HepG2 (cell line): ENCODE measurements around the gene PIGZ. TPM values are rescaled to one million over a fixed set of nuclear protein-coding genes. Genes with fewer than 3 reads are reported as not detected.

ENCODE experiments used
- FOSL2 ChIP-seq: sonication (generic); formaldehyde crosslinking; IDR thresholded peaks from 2 replicates; pipeline ENCODE4 v1.4.0; 2020; ENCODE audit warnings: missing genetic modification reagents
- KDM6A ChIP-seq: IDR thresholded peaks from 2 replicates; pipeline ENCODE4 v1.6.1; 2016; ENCODE audit warnings: low read depth
- MEIS2 ChIP-seq: sonication (generic); formaldehyde crosslinking; IDR thresholded peaks from 2 replicates; pipeline ENCODE4 v1.9.0; 2021; ENCODE audit warnings: mild to moderate bottlenecking, missing genetic modification reagents
- MXD1 ChIP-seq: sonication (generic); formaldehyde crosslinking; IDR thresholded peaks from 2 replicates; pipeline ENCODE4 v1.4.0; 2020; ENCODE audit warnings: mild to moderate bottlenecking, missing genetic modification reagents
- NFRKB ChIP-seq: fragments of 450-650 bp; IDR thresholded peaks from 2 replicates; pipeline ENCODE4 v1.6.1; 2017
- SPEN ChIP-seq: sonication (generic); formaldehyde crosslinking; IDR thresholded peaks from 2 replicates; pipeline ENCODE4 v1.5.1; 2020; ENCODE audit warnings: low read depth, mild to moderate bottlenecking, missing genetic modification reagents
- SRF ChIP-seq: IDR thresholded peaks from 2 replicates; pipeline ENCODE4 v1.6.1; 2011; ENCODE audit warnings: mild to moderate bottlenecking, low read depth, low read length, moderate library complexity
- SRSF9 ChIP-seq: fragments of 200-400 bp; formaldehyde crosslinking; IDR thresholded peaks from 2 replicates; pipeline ENCODE4 v1.6.1; 2018; ENCODE audit warnings: borderline replicate concordance, mild to moderate bottlenecking, low read depth, low read length; ENCODE audit not compliant: insufficient read depth, poor library complexity, severe bottlenecking
- TBP ChIP-seq: sonication (generic); formaldehyde crosslinking; IDR thresholded peaks from 2 replicates; pipeline ENCODE4 v1.5.0; 2020; ENCODE audit warnings: missing genetic modification reagents
- TMF1 ChIP-seq: sonication (generic); formaldehyde crosslinking; IDR thresholded peaks from 2 replicates; pipeline ENCODE4 v1.8.1; 2022; ENCODE audit warnings: low read depth, missing genetic modification reagents
- ZFP91 ChIP-seq: sonication (generic); formaldehyde crosslinking; IDR thresholded peaks from 2 replicates; pipeline ENCODE4 v1.9.0; 2022; ENCODE audit warnings: missing genetic modification reagents, mild to moderate bottlenecking, borderline replicate concordance
- ZNF20 ChIP-seq: sonication (generic); formaldehyde crosslinking; IDR thresholded peaks from 2 replicates; pipeline ENCODE4 v1.4.0; 2020; ENCODE audit warnings: mild to moderate bottlenecking, moderate library complexity, missing genetic modification reagents
- ZNF224 ChIP-seq: sonication (generic); formaldehyde crosslinking; IDR thresholded peaks from 2 replicates; pipeline ENCODE4 v1.5.0; 2020; ENCODE audit warnings: mild to moderate bottlenecking, missing genetic modification reagents
- ZNF382 ChIP-seq: sonication (generic); formaldehyde crosslinking; IDR thresholded peaks from 2 replicates; pipeline ENCODE4 v1.5.0; 2020; ENCODE audit warnings: missing genetic modification reagents, mild to moderate bottlenecking, borderline replicate concordance
- ZNF383 ChIP-seq: sonication (generic); formaldehyde crosslinking; IDR thresholded peaks from 2 replicates; pipeline ENCODE4 v1.4.0; 2020; ENCODE audit warnings: missing genetic modification reagents, mild to moderate bottlenecking, borderline replicate concordance
- ZNF512 ChIP-seq: sonication (generic); formaldehyde crosslinking; IDR thresholded peaks from 2 replicates; pipeline ENCODE4 v1.4.0; 2020; ENCODE audit warnings: mild to moderate bottlenecking, missing genetic modification reagents
- ZNF577 ChIP-seq: sonication (generic); formaldehyde crosslinking; IDR thresholded peaks from 2 replicates; pipeline ENCODE4 v1.4.0; 2020; ENCODE audit warnings: mild to moderate bottlenecking, low read depth, missing genetic modification reagents, borderline replicate concordance
- ZNF709 ChIP-seq: sonication (generic); formaldehyde crosslinking; IDR thresholded peaks from 2 replicates; pipeline ENCODE4 v1.5.0; 2020; ENCODE audit warnings: mild to moderate bottlenecking, missing genetic modification reagents
- polyA plus RNA-seq, 8 experiments: library from polyadenylated mRNA; depleted of rRNA in 3 of 8; stranded (reverse) in 7 of 8; unstranded in 1 of 8; fragments of >200 nt; fragmentation: Illumina TruSeq in 4 of 8; extraction: Trizol in 4 of 8; gene quantifications; 2 replicates each; pipeline versions ENCODE4 v1.2.1 to v1.2.3, GENCODE V29; 2011 to 2016; ENCODE audit warnings: low read depth in 4 of 8, missing spikeins in 1 of 8, mixed read lengths in 1 of 8; ENCODE audit not compliant: insufficient read depth in 1 of 8
- total RNA-seq, 5 experiments: library from RNA; depleted of rRNA; stranded (reverse); fragments of >200 nt; fragmentation: Illumina TruSeq; extraction: Trizol; gene quantifications; 2 replicates each; pipeline ENCODE4 v1.2.3, GENCODE V29; 2016; ENCODE audit warnings: low read depth in 1 of 5

PIGZ gene
- total and polyA plus RNA-seq, 2 of the 13 experiments (the other 11 are each of a cell fraction or from before 2014, with no cell fraction given), result 4.7 to 60.5 TPM

- peak; percentile 55 for TF ChIP-seq TMF1 (CRISPR knock-in tag)
- TF ChIP-seq SRF, result no peak
- no peak for TF ChIP-seq ZNF224 (CRISPR knock-in tag)
- TF ChIP-seq ZNF20 (CRISPR knock-in tag), result no peak
- TF ChIP-seq SPEN (CRISPR knock-in tag), result peak; percentile 68
- 0 out of 2 replicates have a peak, but pooled peaks have one; percentile 58 for TF ChIP-seq ZNF709 (CRISPR knock-in tag)
- no peak for TF ChIP-seq FOSL2 (CRISPR knock-in tag)
- 0 out of 2 replicates have a peak, but pooled peaks have one; percentile 22 for TF ChIP-seq MXD1 (CRISPR knock-in tag)
- no peak for TF ChIP-seq SRSF9
- no peak for TF ChIP-seq NFRKB
- no peak for TF ChIP-seq ZNF512
- TF ChIP-seq TBP (CRISPR knock-in tag), result no peak
- TF ChIP-seq KDM6A, result no peak
- TF ChIP-seq ZFP91, result no peak; the same call in none of the 2 replicates
- no peak for TF ChIP-seq ZNF577 (CRISPR knock-in tag)
- TF ChIP-seq MEIS2 (CRISPR knock-in tag), result 0 out of 2 replicates have a peak, but pooled peaks have one; percentile 28
- TF ChIP-seq ZNF383 (CRISPR knock-in tag), result no peak
- no peak for TF ChIP-seq ZNF382 (CRISPR knock-in tag)
These were observed 1.3 kb upstream of the PIGZ start (continued) for GRCh38 chr3:196969660-196970546.
